ENCODE results near the gene GFY.

GFY gene

GRCh38 chr19:49425178-49425577, at the start of gene GFY:
TSS of gene GFY (plus strand) at chr19:49425388. CDS start at chr19:49426431, 1,043 bp downstream.
- TF ChIP-seq CTCF (IDR thresholded peaks at IDR 0.05; ENCODE audit: extremely low read depth, insufficient read depth, missing control alignments) = no peak
- in situ Hi-C loops (cut with MboI; ENCODE audit: low pct_unique_long_range_greater_than_20kb, low sequenced_read_pairs, unreplicated experiment) = no loop called here
- no peak for DNase-seq (ENCODE audit: low spot score)

- no peak for TF ChIP-seq CTCF (IDR thresholded peaks at IDR 0.05; ENCODE audit: extremely low read depth, insufficient read depth, missing control alignments)
- DNase-seq (ENCODE audit: low spot score) = no peak
- in situ Hi-C loops (cut with MboI; ENCODE audit: low pct_unique_long_range_greater_than_20kb, low sequenced_read_pairs, unreplicated experiment) = no loop called here
Measured at GRCh38 chr19:49378512-49378911, 46.7 kb upstream of the GFY start.

GRCh38 chr19:49380391-49380790, 44.8 kb upstream of the GFY start:
- no peak for DNase-seq (ENCODE audit: low spot score)
- in situ Hi-C loops (cut with MboI; ENCODE audit: low pct_unique_long_range_greater_than_20kb, low sequenced_read_pairs, unreplicated experiment) = no loop called here

GRCh38 chr19:49382639-49383038, 42.5 kb upstream of the GFY start:
- no peak for TF ChIP-seq CTCF (IDR thresholded peaks at IDR 0.05; ENCODE audit: extremely low read depth, insufficient read depth, missing control alignments)
- no peak for DNase-seq (ENCODE audit: low spot score)
- in situ Hi-C loops (cut with MboI; ENCODE audit: low pct_unique_long_range_greater_than_20kb, low sequenced_read_pairs, unreplicated experiment) = no loop called here

More at GRCh38 chr19:49380391-49380790, 44.8 kb upstream of the GFY start:
- no peak for TF ChIP-seq CTCF (IDR thresholded peaks at IDR 0.05; ENCODE audit: extremely low read depth, insufficient read depth, missing control alignments)

- TF ChIP-seq CTCF (IDR thresholded peaks at IDR 0.05; ENCODE audit: extremely low read depth, insufficient read depth, missing control alignments) = no peak
Measured at GRCh38 chr19:49383599-49383998, 41.6 kb upstream of the GFY start.

GRCh38 chr19:49387936-49388372, 37.2 kb upstream of the GFY start, which contains the start of gene KASH5:
TSS of gene KASH5 (plus strand) at chr19:49388249. CDS start at chr19:49390884, 2,635 bp downstream.
- no peak for TF ChIP-seq CTCF (IDR thresholded peaks at IDR 0.05; ENCODE audit: extremely low read depth, insufficient read depth, missing control alignments)
- peak; percentile 80 for DNase-seq (ENCODE audit: low spot score)
- in situ Hi-C loops (cut with MboI; ENCODE audit: low pct_unique_long_range_greater_than_20kb, low sequenced_read_pairs, unreplicated experiment) = no loop called here

More at GRCh38 chr19:49383599-49383998, 41.6 kb upstream of the GFY start:
- in situ Hi-C loops (cut with MboI; ENCODE audit: low pct_unique_long_range_greater_than_20kb, low sequenced_read_pairs, unreplicated experiment) = no loop called here
- no peak for DNase-seq (ENCODE audit: low spot score)

GRCh38 chr19:49389406-49389805, 35.8 kb upstream of the GFY start:
- no peak for DNase-seq (ENCODE audit: low spot score)
- TF ChIP-seq CTCF (IDR thresholded peaks at IDR 0.05; ENCODE audit: extremely low read depth, insufficient read depth, missing control alignments) = no peak
- in situ Hi-C loops (cut with MboI; ENCODE audit: low pct_unique_long_range_greater_than_20kb, low sequenced_read_pairs, unreplicated experiment) = no loop called here

Measured in GM13977 (cell line).